Measurements from ENCODE around the gene SRPK3. TPM values are rescaled to one million over a fixed set of nuclear protein-coding genes. Genes with fewer than 3 reads are reported as not detected.

SRPK3 gene
- total RNA-seq, 1 donor from 2014 or later = 0.18 TPM

DNA sequence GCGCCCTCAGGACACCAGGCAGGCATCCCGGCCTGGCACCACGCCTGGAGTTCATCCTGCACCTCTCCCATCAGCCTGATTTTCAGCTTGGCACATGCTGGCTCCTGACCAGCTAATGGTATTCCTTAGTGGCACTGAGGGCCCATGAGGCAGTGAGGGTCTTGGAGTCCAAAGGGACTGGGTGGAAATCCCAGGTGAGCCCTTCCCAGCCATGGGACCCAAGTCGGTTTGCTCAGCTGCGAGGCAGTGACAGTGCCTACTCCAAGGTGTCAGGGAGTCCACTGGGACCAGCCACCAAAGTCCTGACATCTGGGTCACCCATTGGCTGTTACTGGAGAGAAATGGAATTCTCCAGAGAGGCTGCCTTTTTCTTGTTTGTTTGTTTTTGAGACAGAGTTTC lies 18.5 kb downstream of the SRPK3 start:
- TF ChIP-seq CTCF (IDR thresholded peaks at IDR 0.05; ENCODE audit: unreplicated experiment) = no peak
- no peaks in the 10 kb centered on the region for H3K36me3 Mint-ChIP-seq (ENCODE audit: low read depth, unreplicated experiment)
- no peak for DNase-seq (ENCODE audit: low spot score)
- no peaks in the 10 kb centered on the region for H3K4me1 Mint-ChIP-seq (ENCODE audit: unreplicated experiment)
- H3K27me3 Mint-ChIP-seq (ENCODE audit: unreplicated experiment) = peaks cover 2% of the 10 kb centered on the region
- no peak overlapping the region for H3K4me3 Mint-ChIP-seq (ENCODE audit: unreplicated experiment)
- no peaks in the 10 kb centered on the region for H3K9me3 Mint-ChIP-seq (ENCODE audit: unreplicated experiment)
- H3K27ac Mint-ChIP-seq (ENCODE audit: unreplicated experiment) = no peak overlapping the region

DNA sequence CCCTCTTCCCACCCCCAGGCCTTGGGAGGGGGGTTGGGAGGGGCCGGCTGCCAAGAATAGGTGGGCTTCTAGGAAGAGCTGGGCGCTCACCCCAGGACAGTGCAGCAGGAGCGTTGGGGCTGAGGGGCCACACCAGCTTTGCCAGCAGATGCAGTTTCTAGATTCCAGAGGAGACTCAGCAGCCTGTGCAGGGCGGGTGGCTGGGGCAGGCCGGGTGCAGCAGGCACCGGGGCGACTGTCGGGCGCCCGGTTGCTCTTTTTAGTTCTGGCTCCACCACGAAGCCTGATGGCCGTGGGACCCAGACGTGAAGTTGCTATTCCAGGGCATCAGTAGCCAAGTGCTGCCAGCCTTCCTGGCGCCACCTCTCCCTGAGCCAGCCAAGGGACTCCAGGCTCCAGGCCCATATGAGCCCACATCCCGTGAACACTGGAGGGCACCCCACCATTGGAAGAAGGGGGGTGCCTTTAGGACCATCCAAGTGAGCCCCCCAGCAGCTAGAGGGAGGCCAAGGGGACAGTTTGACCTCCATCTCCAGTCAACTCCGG lies 19.4 kb downstream of the SRPK3 start:
- Mint-ChIP-seq H3K36me3 (ENCODE audit: low read depth, unreplicated experiment) (no peaks in the 10 kb centered on the region), H3K27ac (ENCODE audit: unreplicated experiment) (no peak overlapping the region), H3K27me3 (ENCODE audit: unreplicated experiment) (peaks cover 2% of the 10 kb centered on the region), H3K4me3 (ENCODE audit: unreplicated experiment) (no peak overlapping the region), H3K4me1 (ENCODE audit: unreplicated experiment) (no peaks in the 10 kb centered on the region), H3K9me3 (ENCODE audit: unreplicated experiment) (no peaks in the 10 kb centered on the region)
- no peak for DNase-seq (ENCODE audit: low spot score)
- no peak for TF ChIP-seq CTCF (IDR thresholded peaks at IDR 0.05; ENCODE audit: unreplicated experiment)

DNA sequence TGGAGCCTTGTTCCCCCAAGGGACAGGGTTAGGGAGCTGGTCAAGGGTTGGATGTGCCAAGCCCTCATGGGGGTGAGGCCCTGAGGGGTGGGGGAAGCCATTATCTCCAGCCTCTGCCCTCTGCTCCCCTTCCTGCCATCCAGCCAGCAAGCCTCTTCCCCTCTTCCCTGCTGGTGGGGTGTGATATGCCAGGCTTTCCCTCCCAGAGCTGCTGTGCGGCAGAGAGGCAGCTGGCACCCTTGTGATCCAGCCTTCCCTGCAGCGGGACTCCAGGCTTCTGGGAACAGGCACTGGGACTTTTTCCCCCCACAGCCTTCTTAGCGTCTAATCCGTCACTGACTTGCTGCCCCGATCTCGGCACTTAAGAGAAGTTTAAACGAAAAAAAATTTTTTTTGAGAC lies 19.9 kb downstream of the SRPK3 start:
- no peak for TF ChIP-seq CTCF (IDR thresholded peaks at IDR 0.05; ENCODE audit: unreplicated experiment)
- H3K36me3 Mint-ChIP-seq (ENCODE audit: low read depth, unreplicated experiment) = no peaks in the 10 kb centered on the region
- H3K4me3 Mint-ChIP-seq (ENCODE audit: unreplicated experiment) = no peak overlapping the region
- no peaks in the 10 kb centered on the region for H3K4me1 Mint-ChIP-seq (ENCODE audit: unreplicated experiment)
- peaks cover 2% of the 10 kb centered on the region for H3K27me3 Mint-ChIP-seq (ENCODE audit: unreplicated experiment)
- no peaks in the 10 kb centered on the region for H3K9me3 Mint-ChIP-seq (ENCODE audit: unreplicated experiment)
- DNase-seq (ENCODE audit: low spot score) = no peak
- no peak overlapping the region for H3K27ac Mint-ChIP-seq (ENCODE audit: unreplicated experiment)

- no peaks in the 10 kb centered on the region for H3K9me3 Mint-ChIP-seq (ENCODE audit: unreplicated experiment)
Observed at GRCh38 chrX:153801669-153802068, 20.8 kb downstream of the SRPK3 start.

More at GRCh38 chrX:153801669-153802068, 20.8 kb downstream of the SRPK3 start:
- DNase-seq (ENCODE audit: low spot score) = no peak
- H3K36me3 Mint-ChIP-seq (ENCODE audit: low read depth, unreplicated experiment) = no peaks in the 10 kb centered on the region
- H3K4me1 Mint-ChIP-seq (ENCODE audit: unreplicated experiment) = no peaks in the 10 kb centered on the region
- no peak overlapping the region for H3K27ac Mint-ChIP-seq (ENCODE audit: unreplicated experiment)
- H3K27me3 Mint-ChIP-seq (ENCODE audit: unreplicated experiment) = peaks cover 4% of the 10 kb centered on the region
- no peak for TF ChIP-seq CTCF (IDR thresholded peaks at IDR 0.05; ENCODE audit: unreplicated experiment)
- H3K4me3 Mint-ChIP-seq (ENCODE audit: unreplicated experiment) = no peak overlapping the region

Data from endothelial cell (in vitro differentiated cells).